Panc1 (cell line): Measurements from ENCODE around the gene MTG1. TPM values are rescaled to one million over a fixed set of nuclear protein-coding genes. Genes with fewer than 3 reads are reported as not detected.

ENCODE experiments used
- ATAC-seq: fragments of 200-7000 bp; cut with Tn5 transposase; 2 replicates; pipeline ENCODE4 v1.9.1; 2020; ENCODE audit warnings: mild to moderate bottlenecking, moderate library complexity
- BruUV-seq: library from RNA; stranded (reverse); fragments of 400-500 nt; replicated peaks from 2 replicates; lab custom pipeline; 2021; lab: Mats Ljungman, UMichigan
- CTCF ChIA-PET: fragments of 300-600 bp; sonication (Branson Sonifier 250); formaldehyde crosslinking; loops from one replicate; lab custom pipeline; 2022; ENCODE audit warnings: antibody characterized with exemption; lab: Charles Lee
- POLR2A ChIA-PET: fragments of 300-600 bp; sonication (Branson Sonifier 250); formaldehyde crosslinking; loops from one replicate; lab custom pipeline; 2022; ENCODE audit warnings: antibody characterized with exemption; lab: Charles Lee
- DNase-seq: peaks from one replicate; pipeline ENCODE4 v3.0.0-alpha.2; 2010; ENCODE audit warnings: low read depth, low spot score
- H3K27ac ChIP-seq: 2 replicates; pipeline ENCODE4 v1.5.1; 2011; ENCODE audit warnings: mild to moderate bottlenecking, low read length, inconsistent platforms
- H3K27me3 ChIP-seq: fragments of 200-500 bp; sonication (Bioruptor generic); 2 replicates; pipeline ENCODE4 v1.6.0; 2014; ENCODE audit warnings: low read length, inconsistent platforms; ENCODE audit not compliant: control insufficient read depth, insufficient read depth
- H3K36me3 ChIP-seq: fragments of 200-500 bp; sonication (Bioruptor generic); 2 replicates; pipeline ENCODE4 v1.5.1; 2014; ENCODE audit warnings: inconsistent platforms, mild to moderate bottlenecking, low read length, moderate library complexity; ENCODE audit not compliant: control insufficient read depth, insufficient read depth
- H3K4me1 ChIP-seq: 2 replicates; pipeline ENCODE4 v1.5.1; 2011; ENCODE audit warnings: inconsistent platforms, mild to moderate bottlenecking, low read length, moderate library complexity; ENCODE audit not compliant: control insufficient read depth, insufficient read depth
- H3K4me3 ChIP-seq, 2 experiments: 2 replicates each; pipeline ENCODE4 v1.5.1; 2011 to 2012; ENCODE audit warnings: low read depth in 2 of 2, low read length in 2 of 2, mild to moderate bottlenecking in 2 of 2, inconsistent platforms in 1 of 2, moderate library complexity in 1 of 2
- H3K9me3 ChIP-seq: fragments of 200-500 bp; sonication (Bioruptor generic); 2 replicates; pipeline ENCODE4 v1.5.1; 2014; ENCODE audit warnings: low read depth, mild to moderate bottlenecking, inconsistent platforms, low read length, moderate library complexity; ENCODE audit not compliant: control insufficient read depth, insufficient read depth
- CTCF ChIP-seq: fragments of 450-650 bp; IDR thresholded peaks from 2 replicates; pipeline ENCODE4 v1.5.1; 2017; ENCODE audit warnings: mild to moderate bottlenecking
- POLR2AphosphoS5 ChIP-seq: IDR thresholded peaks from 2 replicates; pipeline ENCODE4 v1.6.1; 2012; ENCODE audit warnings: mild to moderate bottlenecking, low read depth, low read length, moderate library complexity
- REST ChIP-seq, 2 experiments: IDR thresholded peaks; 2 replicates each; pipeline ENCODE4 v1.6.1; 2011 to 2012; ENCODE audit warnings: low read depth in 2 of 2, control low read depth in 1 of 2, low read length in 1 of 2, mild to moderate bottlenecking in 1 of 2, moderate library complexity in 1 of 2; ENCODE audit not compliant: insufficient read depth in 1 of 2
- SIN3A ChIP-seq: IDR thresholded peaks from 2 replicates; pipeline ENCODE4 v1.6.1; 2012; ENCODE audit warnings: low read depth, mild to moderate bottlenecking, low read length, moderate library complexity, borderline replicate concordance; ENCODE audit not compliant: insufficient read depth
- TCF7L2 ChIP-seq: IDR thresholded peaks from 2 replicates; pipeline ENCODE4 v1.6.1; 2011; ENCODE audit warnings: mild to moderate bottlenecking, low read depth, low read length, inconsistent platforms
- in situ Hi-C: cut with HindIII; loops from 2 replicates; pipeline ENCODE4 v1.10.0; 2016; ENCODE audit warnings: low sequenced_read_pairs, low pct_unique_long_range_greater_than_20kb
- intact Hi-C: fragments of 100-400 bp; cut with micrococcal nuclease; formaldehyde crosslinking; loops from one replicate; pipeline ENCODE4 v1.10.0; 2022; ENCODE audit not compliant: unreplicated experiment
- total RNA-seq: library from RNA; stranded (reverse); gene quantifications from one replicate; pipeline ENCODE4 v1.2.1, GENCODE V29; 2021; ENCODE audit not compliant: unreplicated experiment

Gene MTG1
- total RNA-seq, 1 experiment from 2014 or later, result 96.4 TPM

GRCh38 chr10:133403359-133403758 lies 9.4 kb downstream of the MTG1 start:
- intact Hi-C loops (no loop called here), in situ Hi-C loops (no loop called here)
- no TSS peak for BruUV-seq
- DNase-seq (no peak), ATAC-seq (no peak)
- no peak overlapping the region for H3K4me3 ChIP-seq
- ChIA-PET CTCF (no interaction called here), POLR2A (no interaction called here)
- TF ChIP-seq CTCF (no peak), REST (IDR thresholded peaks at IDR 0.05; ENCODE audit: insufficient read depth in 1 of 2, low read depth in 2 of 2, low read length in 1 of 2) (no peak), POLR2AphosphoS5 (no peak), SIN3A (no peak), TCF7L2 (no peak)
- no peaks in the 10 kb centered on the region for H3K27me3 ChIP-seq
- no peaks in the 10 kb centered on the region for H3K9me3 ChIP-seq
- H3K4me1 ChIP-seq, result no peaks in the 10 kb centered on the region
- no peak overlapping the region for H3K27ac ChIP-seq
- peaks cover 3% of the 10 kb centered on the region; the same call in 1 of the 2 replicates for H3K36me3 ChIP-seq

- ChIA-PET POLR2A (no interaction called here), CTCF (no interaction called here)
- Histone ChIP-seq H3K27ac (no peak overlapping the region), H3K4me3 (no peak overlapping the region), H3K4me1 (no peaks in the 10 kb centered on the region), H3K27me3 (no peaks in the 10 kb centered on the region), H3K36me3 (no peaks in the 10 kb centered on the region), H3K9me3 (no peaks in the 10 kb centered on the region)
- intact Hi-C loops, result no loop called here
- no TSS peak for BruUV-seq
- no peak for DNase-seq
- TF ChIP-seq SIN3A (no peak), CTCF (no peak), TCF7L2 (no peak), POLR2AphosphoS5 (no peak)
- no peak for ATAC-seq
- in situ Hi-C loops, result no loop called here
Measured at GRCh38 chr10:133403784-133404183, 9.8 kb downstream of the MTG1 start.
